ENCODE results near the gene RIPOR1.
"Not testable (repeated sequence)": the region's sequence is repeated elsewhere in the genome, so short reads cannot be mapped to it uniquely, and the experiment has no call there.

The RIPOR1 gene, protein sequence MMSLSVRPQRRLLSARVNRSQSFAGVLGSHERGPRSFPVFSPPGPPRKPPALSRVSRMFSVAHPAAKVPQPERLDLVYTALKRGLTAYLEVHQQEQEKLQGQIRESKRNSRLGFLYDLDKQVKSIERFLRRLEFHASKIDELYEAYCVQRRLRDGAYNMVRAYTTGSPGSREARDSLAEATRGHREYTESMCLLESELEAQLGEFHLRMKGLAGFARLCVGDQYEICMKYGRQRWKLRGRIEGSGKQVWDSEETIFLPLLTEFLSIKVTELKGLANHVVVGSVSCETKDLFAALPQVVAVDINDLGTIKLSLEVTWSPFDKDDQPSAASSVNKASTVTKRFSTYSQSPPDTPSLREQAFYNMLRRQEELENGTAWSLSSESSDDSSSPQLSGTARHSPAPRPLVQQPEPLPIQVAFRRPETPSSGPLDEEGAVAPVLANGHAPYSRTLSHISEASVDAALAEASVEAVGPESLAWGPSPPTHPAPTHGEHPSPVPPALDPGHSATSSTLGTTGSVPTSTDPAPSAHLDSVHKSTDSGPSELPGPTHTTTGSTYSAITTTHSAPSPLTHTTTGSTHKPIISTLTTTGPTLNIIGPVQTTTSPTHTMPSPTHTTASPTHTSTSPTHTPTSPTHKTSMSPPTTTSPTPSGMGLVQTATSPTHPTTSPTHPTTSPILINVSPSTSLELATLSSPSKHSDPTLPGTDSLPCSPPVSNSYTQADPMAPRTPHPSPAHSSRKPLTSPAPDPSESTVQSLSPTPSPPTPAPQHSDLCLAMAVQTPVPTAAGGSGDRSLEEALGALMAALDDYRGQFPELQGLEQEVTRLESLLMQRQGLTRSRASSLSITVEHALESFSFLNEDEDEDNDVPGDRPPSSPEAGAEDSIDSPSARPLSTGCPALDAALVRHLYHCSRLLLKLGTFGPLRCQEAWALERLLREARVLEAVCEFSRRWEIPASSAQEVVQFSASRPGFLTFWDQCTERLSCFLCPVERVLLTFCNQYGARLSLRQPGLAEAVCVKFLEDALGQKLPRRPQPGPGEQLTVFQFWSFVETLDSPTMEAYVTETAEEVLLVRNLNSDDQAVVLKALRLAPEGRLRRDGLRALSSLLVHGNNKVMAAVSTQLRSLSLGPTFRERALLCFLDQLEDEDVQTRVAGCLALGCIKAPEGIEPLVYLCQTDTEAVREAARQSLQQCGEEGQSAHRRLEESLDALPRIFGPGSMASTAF

DNA sequence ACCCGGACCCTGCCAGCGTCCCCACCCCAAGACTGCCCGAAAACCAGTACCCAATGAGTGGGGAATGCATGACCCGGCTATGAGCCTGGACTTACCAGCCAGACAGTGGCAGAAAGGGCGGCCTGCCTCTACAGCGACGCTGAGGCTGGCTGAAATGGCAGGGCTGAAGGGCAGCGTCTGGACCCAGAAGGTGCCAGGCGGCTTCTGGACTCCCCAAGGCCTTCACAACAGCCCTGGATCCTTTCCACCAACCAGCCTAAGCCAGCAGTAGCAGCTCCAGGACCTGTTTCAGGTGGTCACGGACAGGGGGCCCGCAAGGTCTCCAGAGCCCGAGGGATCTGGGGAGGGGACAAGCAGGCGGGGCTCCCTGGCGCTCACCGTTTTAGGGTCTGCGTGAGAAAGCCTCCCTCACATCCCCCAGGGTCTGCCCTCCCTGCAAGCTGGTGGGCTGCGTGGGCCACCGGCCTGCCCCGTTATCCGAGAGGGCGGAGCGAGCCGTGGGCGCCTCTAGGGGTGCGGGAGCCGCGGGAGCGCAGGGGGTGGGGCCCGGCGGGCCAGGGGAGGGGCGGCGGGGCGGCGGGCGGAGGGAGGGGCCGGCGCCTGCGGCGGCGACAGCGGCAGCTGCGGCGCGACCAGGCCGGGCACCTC is at the start of gene RIPOR1:
RIPOR1 (plus strand) TSS at position 608 of the 648 bp plus-strand sequence. CDS start 9,618 bp downstream, outside the sequence.
- in situ Hi-C loops (cut with HindIII; ENCODE audit: low sequenced_read_pairs) = no loop called here

DNA sequence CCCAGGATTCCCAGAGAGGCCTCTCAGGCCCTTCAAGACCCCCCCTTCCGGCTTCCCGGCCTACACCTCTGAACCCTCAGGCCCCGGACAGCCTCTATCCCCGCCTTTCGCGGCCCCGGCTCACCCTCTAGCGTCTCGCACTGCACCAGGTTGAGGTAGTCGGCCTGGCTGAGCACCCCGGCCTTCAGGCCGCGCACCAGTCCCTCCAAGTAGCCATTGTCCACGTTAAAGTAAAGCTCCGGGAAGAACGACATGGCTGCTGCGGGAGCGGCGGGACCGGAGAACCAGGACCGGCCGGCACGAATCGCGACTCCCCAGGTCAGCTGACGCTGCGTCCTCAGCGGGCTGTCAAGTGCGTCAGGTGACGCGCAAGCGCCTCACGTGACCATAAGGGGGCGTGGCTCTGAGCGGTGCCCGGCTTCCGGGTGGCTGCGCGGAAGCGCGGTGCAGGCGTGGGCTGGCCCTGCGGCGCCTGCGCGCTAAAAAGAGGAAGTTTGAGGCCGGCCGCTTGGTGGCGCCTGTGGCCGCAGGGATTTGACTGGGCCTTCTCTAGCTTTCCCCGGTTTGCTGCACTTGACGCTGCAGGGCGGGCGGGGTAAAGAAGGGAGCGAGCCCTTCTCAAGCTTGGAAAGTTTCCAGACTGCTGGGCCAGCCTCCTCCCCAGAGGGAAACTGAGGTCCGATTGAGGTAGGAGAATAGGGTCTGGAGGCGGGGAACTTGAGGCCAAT is 47.6 kb upstream of the RIPOR1 start, which contains the start of gene ATP6V0D1:
ATP6V0D1 (minus strand) TSS at position 325 of the 728 bp plus-strand sequence; CDS start at position 254, 71 bp downstream.
- in situ Hi-C loops (cut with HindIII; ENCODE audit: low sequenced_read_pairs) = loop anchor here (5.0 kb wide), 1 partner anchor 106 kb away; no protein-coding TSS in a partner anchor

DNA sequence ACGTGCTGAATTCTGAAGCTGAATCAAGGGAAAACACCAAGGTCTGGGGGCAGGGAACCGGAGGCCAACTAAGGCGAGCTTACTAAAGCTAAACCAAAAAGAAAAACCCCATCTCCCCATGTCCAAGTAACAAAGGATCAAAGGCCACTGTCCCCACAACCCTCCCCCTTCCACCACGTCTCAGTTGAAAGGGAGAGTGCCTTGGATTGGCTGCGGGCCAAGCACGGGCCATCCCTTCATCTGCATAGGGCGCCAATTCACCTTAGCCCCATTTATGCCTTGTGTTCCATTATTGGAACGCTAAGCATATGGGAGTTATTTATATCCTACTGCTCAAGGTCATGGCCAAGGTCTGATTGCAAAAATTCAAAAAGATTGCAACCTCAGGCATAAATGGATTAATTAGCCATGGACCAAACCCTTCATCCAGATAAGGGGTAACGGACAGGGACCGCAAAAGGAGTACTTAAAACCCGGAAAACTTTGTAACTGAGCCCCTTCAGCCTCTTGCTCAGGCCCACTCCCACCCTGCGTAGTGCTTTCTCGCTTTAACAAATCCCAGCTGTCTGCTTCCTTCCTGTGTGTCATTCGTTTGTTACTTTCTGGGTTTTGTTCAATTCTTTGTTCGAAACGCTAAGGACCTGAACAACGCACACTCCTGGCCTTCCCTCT is 46.9 kb upstream of the RIPOR1 start:
- in situ Hi-C loops (cut with HindIII; ENCODE audit: low sequenced_read_pairs) = loop anchor here (5.0 kb wide), 1 partner anchor 106 kb away; no protein-coding TSS in a partner anchor

GRCh38 chr16:67482233-67482924 is 46.2 kb upstream of the RIPOR1 start:
- in situ Hi-C loops (cut with HindIII; ENCODE audit: low sequenced_read_pairs) = loop anchor here (5.0 kb wide), 1 partner anchor 105 kb away; no protein-coding TSS in a partner anchor

DNA sequence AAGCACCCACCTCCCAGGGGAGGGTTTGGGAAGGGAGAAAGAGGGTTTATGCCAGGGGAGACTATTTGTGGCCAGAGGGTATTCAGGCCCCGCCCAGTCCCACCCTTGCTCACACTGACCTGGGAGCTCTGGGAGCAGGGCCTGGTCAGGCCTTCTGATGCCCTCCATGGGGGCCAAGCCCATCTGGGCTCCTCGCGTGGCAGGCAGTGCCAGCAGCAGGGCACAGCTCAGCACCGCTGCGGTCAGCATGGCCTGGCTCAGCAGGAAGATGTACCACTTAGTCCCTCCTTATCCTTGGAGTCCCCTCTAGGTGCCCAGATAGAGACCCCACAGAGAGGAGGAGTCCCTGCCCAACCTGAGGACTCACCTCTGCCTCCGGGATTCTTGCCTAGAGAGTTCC is 45.5 kb upstream of the RIPOR1 start, which contains the start of gene AGRP:
AGRP (minus strand) TSS at position 398 of the 400 bp plus-strand sequence; CDS start at position 249, 149 bp downstream.
- in situ Hi-C loops (cut with HindIII; ENCODE audit: low sequenced_read_pairs) = loop anchor here (5.0 kb wide), 1 partner anchor 104 kb away; no protein-coding TSS in a partner anchor

DNA sequence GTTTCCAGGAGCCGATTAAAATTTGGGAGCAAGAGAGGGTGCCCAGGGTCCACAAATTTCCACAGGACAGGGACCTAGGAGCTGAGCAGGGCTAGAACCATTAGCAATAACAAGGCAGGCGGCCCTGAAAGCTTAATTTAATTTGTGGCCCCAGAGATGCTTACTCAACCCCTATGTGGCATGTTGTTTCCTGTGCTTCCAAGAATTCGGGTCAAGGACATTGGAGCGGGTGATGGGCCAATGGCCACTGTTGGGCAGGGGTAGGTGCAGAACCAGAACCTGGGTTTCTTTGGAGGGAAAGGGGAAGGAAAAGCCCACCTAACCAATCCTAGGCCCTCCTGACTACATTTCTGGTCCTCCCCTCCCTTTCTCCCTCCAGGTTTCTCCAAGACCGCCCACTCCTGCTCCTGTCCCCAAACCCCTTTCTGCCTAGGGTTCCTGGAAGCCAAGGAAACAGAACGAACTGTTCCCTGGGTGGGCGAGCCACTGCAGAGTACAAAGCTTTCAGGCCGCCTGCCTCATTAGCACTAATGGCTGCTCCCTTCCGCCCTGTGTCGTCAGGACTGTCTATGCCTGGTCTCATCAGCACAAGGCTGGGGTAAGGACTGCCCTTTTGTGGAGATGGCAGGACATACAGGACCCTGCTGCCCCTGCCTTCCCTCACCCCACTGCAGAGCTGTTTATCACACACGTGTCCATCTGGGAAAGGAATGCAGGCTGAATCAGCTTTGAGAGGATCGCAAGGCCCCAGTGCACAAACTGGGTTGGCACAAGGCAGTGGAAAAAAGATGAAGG is 44.7 kb upstream of the RIPOR1 start:
- in situ Hi-C loops (cut with HindIII; ENCODE audit: low sequenced_read_pairs) = loop anchor here (5.0 kb wide), 1 partner anchor 103 kb away; no protein-coding TSS in a partner anchor

DNA sequence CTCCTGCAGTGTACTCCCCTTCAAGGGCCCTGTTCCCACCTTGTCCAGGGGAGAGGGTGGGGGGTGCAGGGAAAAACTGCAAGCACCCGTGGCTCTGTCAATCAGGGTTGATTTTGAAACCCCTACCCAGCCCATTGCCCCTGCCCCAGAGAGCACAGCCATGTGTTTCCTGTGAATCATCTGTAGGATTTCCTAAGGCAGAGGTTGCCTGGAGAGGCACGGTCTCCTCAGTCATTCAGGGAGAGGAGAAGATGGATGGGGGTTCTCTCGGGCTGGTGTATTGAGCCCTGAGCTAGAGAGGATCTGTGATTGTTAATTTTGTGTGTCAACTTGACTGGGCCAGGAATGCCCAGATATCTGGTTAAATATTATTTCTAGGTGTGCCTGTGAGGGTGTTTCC is 41.8 kb upstream of the RIPOR1 start:
- in situ Hi-C loops (cut with HindIII; ENCODE audit: low sequenced_read_pairs) = no loop called here

- in situ Hi-C loops (cut with HindIII; ENCODE audit: low sequenced_read_pairs) = not testable (repeated sequence)
Observed at GRCh38 chr16:67487561-67487960, 41.1 kb upstream of the RIPOR1 start.

- in situ Hi-C loops (cut with HindIII; ENCODE audit: low sequenced_read_pairs) = no loop called here
Observed at GRCh38 chr16:67489401-67490083, 39.1 kb upstream of the RIPOR1 start.

GRCh38 chr16:67490335-67491096 is 38.1 kb upstream of the RIPOR1 start:
- in situ Hi-C loops (cut with HindIII; ENCODE audit: low sequenced_read_pairs) = no loop called here

DNA sequence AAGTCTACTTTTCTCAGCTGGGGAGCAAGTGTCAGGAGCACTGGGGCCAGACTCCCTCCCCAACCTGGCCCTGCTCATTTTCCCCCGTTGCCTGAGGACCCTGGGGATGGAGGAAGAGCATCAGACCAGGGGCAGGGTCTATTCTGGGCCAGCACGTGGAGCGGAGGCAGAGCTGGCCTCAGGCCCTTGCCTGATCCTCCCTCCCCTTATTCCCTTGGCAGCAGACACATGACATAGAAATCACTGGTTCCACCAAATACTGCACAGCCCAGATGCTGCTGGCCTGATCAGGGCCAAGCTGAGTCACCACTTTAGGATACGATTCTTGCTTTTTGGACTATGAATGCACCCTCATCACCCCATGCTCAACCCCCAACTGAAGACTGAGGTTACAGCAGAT is 29.5 kb upstream of the RIPOR1 start:
- in situ Hi-C loops (cut with HindIII; ENCODE audit: low sequenced_read_pairs) = no loop called here

- in situ Hi-C loops (cut with HindIII; ENCODE audit: low sequenced_read_pairs) = no loop called here
Observed at GRCh38 chr16:67504031-67505021, 24.3 kb upstream of the RIPOR1 start.

DNA sequence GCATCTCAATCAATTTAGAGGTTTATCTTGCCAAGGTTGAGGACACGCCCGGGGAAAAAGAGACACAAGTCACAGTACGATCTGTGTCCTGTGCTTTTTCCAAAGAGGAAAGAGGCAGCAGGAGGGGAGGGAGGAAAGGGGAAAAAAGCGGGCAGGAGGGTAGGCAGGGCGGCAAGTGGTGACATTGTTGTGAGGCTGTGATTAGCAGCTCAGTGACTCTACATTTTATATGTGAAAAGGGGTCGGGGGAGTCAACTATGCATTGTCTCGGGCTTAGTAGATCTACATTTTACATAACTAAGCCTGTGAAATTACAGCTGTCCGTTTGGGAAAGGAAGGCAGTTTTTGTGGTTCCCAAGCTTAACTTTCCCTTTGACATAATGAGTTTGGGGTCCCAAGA is 22.2 kb upstream of the RIPOR1 start:
- in situ Hi-C loops (cut with HindIII; ENCODE audit: low sequenced_read_pairs) = no loop called here

- in situ Hi-C loops (cut with HindIII; ENCODE audit: low sequenced_read_pairs) = no loop called here
Observed at GRCh38 chr16:67509016-67509415, 19.6 kb upstream of the RIPOR1 start.

DNA sequence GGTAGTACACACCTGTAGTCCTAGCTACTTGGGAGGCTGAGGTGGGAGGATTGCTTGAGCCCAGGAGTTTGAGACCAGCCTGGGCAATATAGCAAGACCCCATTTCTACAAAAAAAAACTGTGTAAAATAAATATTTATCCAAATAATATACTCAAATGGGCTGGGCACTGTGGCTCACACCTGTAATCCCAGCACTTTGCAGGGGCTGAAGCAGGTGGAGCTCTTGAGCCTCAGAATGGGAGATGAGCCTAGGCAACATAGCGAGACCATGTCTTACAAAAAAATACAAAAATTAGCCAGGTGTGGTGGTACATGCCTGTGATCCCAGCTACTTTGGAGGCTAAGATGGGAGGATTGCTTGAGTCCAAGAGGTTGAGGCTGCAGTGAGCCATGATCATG is 14.7 kb upstream of the RIPOR1 start:
- in situ Hi-C loops (cut with HindIII; ENCODE audit: low sequenced_read_pairs) = not testable (repeated sequence)

Measured in endothelial cell of hepatic sinusoid (primary cell).